HG02623 (cell line): ENCODE results near the gene CIT.
A peak's percentile ranks its signal among the peaks of the same experiment; 100 is the strongest.

Experiments used
- ATAC-seq: cut with Tn5 transposase; IDR thresholded peaks from one replicate; pipeline ENCODE4 v1.9.1; 2021; ENCODE audit warnings: moderate library complexity; ENCODE audit not compliant: unreplicated experiment

CIT gene

DNA sequence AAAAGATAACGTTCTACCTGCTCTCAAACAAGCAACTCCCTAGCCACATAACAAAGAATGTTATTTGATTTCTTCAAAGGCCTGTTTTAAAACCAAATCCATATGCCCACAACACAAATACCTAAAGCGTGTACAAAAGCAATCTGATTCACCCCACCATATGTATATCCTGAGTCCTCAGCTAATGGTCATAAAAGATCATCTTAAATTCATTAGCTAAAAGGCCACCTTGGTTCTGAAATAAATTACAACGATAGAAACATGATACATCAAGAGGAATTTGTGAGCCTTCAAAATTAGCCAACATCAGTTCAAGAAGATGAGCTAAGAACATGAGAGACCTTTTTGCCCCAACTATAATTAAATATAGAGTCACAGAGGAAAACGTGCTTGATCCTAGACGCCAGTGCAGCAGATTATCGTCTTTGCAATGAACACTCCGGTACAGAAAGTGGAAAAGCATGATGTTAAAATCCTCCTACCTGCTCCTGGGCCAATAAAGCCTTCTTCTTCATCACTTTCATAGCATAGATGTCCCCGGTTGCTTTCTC lies 20.0 kb downstream of the CIT start:
- ATAC-seq: no peak

DNA sequence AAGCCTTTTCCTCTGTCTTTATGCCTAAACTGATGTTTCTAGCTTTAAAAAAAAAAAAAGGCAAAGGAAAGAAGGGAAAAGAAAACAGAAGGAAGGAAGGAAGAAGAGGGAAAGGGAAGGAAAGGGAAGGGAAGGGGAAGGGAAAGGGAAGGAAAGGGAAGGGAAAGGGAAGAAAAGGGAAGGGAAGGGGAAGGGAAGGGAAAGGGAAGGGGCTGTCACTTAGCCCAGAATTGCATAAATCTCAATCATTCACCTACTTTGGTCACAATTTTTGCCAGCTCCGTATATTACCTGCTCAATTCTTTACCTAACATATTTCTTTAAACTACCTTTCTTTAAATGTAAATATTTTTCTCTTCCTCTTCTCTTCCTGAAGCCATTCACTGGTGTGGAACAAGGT lies 26.8 kb downstream of the CIT start:
- ATAC-seq: no peak

DNA sequence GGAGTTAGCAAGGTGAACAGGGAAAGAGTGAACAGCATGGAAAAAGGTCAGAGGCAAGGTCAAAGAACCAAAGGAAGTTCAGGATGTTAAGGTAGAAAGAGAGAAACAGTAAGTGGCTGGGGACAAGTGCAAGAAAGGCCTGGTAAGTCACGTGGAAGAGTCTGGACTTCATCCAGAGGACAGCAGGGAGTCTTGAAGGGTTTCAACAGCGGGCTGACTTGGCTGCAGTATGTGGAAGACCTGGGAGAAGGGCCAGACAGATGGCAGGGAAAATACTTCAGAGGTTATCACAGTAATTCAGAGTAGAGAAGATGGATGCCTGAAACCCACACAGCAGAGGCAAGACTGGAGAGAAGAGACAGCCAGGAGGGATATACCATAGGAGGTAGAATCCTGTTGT lies 34.0 kb downstream of the CIT start:
- no peak for ATAC-seq

DNA sequence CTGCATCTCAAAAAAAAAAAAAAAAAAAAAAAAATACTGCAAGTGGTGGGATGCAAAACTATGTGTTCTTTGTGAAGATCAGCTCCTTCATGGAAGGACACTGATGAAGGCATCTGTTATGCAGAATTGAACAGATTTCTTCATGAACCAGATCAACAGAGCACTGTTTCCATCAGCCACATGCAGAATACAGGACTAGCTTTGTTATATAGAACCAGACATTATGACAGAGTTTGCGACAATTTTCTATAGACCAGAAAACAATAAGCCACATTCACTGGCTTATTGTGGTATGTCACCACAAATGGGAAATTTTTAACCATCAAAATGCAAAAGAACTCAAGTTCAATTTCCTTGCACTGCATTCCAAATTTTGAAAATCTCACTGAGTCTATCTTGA lies 34.7 kb downstream of the CIT start:
- ATAC-seq: no peak

DNA sequence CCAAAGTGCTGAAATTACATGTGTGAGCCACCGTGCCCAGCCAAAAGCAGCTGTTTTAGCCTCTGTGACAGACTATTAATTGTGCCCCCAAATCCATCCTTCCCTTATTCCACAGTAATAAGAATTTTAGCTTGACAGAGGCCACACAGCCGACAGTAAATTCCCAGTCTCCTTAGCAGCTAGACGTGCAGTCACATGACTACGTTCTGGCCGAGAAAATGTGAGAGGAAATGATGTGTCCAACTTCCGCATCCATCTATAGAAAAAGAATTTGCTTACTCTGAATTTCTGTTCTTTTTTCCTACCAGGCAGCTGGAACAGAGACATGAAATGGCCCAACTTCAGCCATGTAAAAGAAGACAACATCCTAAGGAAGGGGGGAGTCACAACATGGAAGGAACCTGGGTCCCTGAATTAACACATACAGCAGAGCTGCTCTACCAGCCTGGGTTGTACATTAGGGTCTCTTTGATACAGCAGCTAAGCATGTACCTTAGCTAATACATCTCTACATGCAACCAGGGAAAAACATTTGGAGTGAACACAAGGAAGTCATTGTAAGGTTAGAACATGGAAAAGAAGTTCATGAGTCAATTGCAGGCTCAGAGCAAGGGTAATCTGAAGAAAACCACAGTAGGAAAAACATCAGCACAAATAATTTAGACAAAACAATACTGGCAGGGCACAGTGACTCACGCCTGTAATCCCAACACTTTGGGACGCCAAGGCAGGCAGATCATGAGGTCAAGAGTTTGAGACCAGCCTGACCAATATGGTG lies 35.5 kb downstream of the CIT start:
- no peak for ATAC-seq

DNA sequence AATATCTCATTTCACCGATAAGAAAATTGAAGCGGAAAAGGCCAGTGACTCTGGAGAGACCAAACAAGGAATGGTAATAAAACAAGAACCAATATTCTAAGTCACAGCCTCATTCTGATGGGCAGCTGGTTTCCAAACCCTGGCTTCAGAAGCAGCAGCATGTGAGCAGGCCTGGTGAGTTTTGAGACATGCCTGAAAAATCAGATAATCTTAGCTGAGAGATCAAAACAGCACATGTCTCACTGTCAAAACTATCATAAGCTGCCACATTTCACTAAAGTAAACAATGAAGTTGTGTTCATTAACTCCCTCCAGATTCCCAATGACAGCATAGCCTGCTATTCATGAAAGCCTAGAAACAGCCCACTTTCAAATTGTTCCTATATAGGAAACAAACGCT lies 36.5 kb downstream of the CIT start:
- ATAC-seq: no peak

DNA sequence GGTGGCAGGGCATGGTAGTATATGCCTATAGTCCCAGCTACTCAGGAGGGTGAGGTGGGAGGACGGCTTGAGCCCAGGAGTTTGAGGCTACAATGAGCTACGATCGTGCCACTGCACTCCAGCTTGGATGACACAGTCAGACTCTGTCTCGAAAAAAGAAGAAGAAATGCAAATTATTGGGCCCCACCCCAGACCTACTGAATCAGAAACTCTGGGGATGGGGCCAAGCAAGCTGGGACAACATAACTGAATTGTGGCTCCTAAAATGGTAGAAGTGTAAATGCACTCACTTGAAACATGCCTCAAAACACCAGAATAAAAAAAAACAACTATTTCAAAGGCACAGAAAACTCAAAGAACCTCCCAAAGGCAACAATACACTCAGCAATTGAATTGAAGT lies 37.0 kb downstream of the CIT start:
- no peak for ATAC-seq

DNA sequence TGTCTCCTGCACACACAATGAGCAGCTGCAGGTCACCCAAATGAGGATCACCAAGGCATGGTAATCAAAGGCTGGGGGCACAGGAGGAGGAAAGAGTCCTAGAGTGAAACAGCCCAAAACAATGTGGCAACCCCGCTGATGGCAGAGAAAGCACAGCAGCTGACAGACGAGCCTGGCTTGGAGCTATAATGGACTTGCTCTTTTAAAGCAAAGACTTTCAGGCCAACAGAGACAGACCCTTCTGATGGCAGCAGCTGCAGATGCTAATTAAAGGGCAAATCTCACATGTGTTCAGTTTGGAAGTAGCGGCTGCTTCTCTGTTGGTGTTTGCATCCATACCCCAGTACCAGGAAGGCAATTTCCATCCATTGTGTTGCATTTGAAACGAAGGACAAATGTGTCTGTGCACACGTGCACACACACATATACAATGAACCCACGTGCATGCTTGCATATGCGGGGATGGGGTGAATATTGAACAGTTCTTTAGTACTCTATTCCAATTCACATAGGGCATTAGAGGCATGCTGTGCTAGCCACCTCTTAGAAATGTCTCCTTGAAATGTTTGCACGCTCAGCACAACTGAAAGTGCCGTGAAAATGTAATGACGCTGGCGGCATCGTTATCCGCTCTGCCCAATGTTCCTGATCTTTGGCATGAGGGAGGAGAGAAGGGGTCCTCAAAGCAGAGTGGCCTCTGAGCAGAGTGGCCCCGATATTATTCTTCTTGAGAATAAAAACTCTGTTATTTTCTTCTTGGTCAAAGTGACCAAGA lies 38.1 kb downstream of the CIT start:
- ATAC-seq: no peak

DNA sequence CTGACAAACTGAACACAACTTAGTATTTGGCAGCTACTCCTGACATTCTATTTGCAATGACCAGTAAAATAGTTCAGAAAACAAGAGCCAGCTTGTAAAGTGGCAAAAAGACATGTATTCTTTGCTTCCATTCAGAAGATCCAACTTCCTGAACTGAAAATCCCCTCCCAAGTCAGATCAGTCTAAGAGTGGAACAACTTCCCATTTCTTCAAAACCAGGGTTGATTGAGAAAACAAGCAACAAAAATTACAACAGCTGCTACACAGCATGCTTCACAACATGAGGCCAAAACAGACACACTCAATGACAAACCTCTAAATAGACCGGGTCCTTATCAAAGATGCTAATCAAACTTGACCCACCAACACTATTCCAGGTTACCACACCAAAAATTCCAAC lies 40.3 kb downstream of the CIT start:
- ATAC-seq: no peak

DNA sequence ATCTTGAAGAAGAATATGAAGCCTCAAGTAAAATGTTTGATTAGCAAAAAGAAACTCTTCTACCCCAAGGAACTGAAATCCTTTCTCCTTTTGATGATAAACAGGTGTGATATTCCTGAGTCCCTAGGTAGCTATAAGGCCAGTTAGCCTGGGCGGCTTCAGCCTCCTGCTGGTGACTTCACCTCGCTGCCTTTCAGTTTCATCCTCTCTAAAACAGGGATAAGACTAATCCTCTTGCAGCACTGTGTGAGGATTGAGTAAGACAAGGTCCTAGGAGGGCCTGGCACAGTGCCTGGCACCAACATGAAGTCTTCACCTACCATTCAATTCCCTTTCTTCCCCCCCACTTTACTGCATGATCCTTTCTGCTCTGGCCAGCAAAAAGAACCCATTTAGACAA lies 42.1 kb downstream of the CIT start:
- ATAC-seq: no peak

DNA sequence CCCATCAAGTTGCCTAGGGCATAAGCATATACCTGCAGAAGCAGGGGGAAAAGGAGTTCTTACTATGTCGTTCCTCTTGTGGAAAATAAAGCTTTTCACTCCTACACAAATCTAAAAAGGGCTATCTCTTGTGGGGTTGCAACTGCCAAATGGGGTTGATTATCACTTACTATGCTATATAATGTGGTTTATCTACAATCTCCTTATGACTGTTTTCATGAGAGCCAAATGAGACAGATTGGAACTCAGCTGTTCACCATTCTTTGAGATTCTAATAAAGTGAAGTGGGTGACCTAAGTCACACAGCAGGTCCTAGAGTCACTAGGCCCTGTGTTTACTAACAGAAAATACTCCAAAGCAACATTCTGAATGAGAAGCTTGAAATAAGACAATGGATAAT lies 47.7 kb downstream of the CIT start:
- no peak for ATAC-seq

DNA sequence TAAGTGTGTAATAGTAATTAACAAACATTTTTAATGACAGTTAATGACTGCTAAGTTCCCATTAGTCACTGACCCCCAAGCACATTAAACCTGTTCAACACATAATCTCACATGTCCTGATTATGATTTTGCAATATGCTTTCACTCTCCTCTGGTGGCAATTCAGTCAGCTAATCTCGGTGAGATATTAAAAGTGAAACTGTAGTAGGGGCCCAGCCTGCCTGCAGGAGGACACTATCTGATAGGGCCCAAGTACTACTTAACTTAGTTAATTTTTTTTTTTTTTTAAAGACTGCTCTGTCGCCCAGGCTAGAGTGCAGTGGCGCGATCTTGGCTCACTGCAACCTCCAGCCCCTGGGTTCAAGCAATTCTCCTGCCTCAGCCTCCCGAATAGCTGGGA lies 48.8 kb downstream of the CIT start:
- no peak for ATAC-seq

DNA sequence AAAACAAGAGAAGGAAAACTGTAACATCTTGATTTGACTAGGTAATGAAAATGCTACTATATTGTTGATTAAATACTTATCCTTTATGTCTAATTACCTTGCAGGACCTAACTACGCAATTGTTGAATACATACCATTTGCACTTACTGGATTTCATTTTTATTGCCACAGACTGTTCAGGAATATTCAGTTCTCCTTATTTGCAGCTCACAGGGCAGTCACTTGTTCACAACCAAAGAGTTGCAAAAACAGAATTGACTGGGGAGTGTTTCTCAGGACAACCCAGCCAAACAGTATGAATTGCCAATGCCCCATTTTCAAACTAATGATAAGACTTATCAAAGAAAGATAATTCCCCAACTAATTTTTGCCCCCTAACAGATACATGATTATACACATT lies 49.4 kb downstream of the CIT start:
- no peak for ATAC-seq

DNA sequence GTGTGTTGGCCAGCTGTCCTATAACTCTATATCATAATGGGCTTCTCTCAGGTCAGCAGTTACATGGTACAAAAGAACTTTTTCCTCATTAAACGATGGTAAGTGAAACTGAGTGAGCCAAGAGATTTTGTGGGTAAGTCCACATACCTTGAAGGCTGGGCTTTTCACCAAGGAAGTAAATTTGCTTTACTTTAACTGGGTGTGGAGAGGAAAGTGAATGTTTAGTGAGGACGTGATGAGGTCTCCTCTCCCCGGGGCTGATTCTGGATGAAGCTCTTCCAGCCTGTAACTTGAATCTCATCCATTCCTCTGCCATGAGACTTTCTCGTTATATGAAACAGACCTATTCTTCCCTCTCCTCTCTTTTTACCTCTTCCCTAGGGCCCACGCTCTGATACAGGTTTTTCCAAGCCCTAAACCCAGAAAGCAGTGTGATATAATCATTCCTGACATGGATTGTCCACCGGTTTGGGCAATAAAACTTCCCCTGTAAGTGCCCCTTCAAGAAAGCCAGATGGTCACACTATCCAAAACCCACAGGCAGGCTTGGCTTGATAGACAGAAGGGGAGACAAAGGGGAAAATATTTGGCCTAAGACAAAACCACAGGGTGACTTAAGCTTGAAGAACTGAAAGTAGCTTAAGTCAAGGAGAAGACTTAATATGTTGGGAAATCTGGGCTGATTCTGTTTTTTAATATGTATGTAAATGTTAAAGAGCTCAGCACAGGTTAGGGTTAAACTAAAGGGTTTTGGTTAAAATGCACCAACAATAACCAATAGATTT lies 50.3 kb downstream of the CIT start:
- no peak for ATAC-seq

DNA sequence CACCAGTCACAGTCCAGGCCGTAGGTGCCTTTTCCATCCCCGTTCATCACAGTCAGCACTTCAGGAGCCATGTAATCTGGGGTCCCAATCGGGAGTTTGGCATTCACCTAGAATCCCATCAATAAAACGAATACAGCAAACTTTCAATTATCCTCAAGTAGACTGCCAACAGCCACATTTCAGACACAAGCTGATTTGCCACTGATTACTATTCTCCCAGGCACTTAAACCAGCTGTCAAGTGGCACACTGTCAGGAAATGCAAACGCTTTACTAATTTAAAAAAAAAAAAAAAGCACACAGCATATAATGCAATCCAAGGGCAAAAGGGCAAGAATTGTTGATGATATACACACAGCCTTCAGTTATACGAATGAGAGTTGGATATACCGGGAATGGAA lies 51.9 kb downstream of the CIT start:
- ATAC-seq: no peak

DNA sequence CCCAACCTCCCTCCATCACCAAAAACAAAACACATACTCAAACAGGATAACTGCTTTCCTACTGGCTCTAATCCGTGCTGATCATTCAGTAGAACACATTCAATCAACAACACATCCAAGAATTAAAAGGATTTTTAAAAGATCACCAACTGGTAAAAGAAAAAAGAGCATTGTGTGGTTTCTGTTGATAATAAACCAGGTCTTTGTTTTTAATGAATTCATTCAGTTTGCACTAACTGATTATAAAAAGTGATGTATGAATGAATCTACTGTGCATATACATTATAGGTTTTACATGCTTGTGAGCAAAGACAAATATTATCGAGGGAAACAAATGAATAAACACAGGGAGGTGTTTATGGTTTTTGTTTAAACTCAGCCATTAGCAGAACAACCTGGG lies 55.1 kb downstream of the CIT start:
- no peak for ATAC-seq

DNA sequence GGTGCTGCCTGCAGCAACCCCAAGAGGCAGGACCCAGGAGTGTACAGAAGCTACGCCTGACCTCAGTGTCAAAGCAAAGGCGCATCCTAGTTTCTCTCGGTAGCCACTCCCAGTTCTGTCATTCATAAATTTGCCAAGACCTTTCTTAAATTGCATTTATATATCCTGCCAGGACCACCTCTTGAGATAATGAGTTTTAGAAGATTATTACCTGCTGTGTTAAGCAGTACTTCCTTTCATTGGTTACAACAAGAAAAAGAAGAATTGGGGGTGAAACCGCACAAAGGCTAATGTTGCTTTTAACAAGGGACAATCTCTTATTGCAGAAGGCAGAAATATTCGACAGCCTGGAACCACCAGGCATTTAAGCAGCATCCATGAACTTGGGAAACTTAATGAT lies 57.8 kb downstream of the CIT start:
- ATAC-seq: no peak

DNA sequence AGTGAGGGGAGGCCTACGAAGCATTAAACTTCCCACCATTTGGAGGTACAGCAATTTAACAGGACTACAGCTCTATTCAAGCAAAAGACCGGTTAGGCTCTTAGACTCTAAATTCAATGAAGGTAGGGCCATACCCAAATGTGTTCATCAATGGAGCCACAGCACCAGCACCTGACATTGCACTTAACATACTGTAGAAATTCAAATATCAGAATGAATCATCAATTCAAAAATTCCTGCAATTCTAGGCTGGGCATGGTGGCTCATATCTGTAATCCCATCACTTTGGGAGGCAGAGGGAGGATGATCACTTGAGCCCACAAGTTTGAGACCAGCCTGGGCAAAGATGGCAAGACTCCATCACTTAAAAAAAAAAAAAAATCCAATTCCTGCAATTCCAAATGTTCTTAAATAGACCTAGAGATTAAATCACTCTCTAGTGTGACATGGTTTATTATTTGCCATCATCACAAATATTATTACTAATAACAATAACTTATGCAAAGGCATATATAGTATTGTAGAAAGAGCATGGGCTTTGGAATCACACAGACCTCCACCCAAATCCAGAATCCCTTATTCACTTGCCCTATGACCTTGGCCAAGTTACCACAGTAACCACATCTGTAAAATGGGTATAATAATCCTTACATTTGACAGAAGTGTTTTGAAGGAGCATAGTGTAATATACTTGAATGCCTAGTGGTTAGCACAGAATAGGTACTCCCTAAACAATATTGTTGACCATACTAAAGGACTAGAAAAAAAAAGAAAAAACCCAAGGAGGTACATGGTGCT lies 59.4 kb downstream of the CIT start:
- ATAC-seq: no peak

DNA sequence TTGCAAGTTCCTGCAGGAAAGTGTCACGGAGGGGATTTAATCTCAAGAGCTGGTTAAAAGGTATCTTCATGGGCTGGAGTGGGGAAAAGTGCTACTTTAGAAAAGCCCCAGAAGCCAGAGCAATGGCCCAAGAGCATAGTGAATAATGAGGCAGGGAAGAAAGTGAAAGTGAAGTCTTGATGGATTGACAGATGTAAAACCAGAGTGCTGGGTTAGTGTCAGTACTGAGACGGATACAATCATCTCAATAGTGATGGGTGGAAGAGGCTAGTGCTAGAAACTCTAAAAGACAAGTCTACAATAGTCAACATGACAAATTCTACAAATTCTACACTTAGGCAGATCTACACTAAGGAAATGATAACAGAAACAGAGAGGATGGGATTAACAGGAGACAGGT lies 68.1 kb downstream of the CIT start:
- ATAC-seq: peak; percentile 47

DNA sequence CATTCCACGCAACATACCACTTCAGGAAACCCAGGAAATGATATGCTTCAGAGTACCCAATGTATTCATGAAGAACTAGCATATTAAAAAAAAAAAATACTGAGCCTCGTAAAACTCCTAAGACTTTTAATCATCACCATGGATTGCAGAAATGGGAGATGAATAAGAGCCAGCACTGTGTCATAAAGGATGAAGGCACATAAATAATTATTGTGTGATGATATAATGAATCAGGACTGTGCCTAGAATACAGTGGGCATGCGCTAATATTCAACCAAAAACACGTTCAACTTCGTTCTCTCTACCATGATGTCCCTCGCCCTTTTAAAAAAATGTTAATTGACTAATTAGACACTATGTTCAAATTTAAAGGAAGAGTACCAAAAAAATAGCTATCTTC lies 68.7 kb downstream of the CIT start:
- ATAC-seq: no peak

DNA sequence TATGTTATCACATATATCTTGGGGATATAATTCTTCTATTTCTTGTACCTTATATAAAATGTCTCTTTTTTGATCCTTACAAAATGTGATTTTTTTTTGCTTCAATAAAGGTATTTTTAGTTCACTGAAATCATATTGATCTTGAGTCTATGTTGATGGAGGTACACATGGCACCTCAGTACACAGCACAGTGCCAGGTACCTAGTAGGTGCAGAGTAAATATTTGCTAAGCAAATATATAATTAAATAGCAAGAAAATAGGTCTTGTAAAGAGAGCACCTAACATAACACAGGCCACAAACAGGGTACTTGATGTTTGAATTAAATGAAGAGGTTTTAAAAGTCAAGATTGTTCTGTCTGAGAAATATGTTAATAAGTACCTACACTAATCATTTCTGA lies 69.7 kb downstream of the CIT start:
- no peak for ATAC-seq
